Esophagus muscularis mucosa (tissue), 3 donors: Measurements from ENCODE around the gene BCS1L.

Experiments used
- POLR2A ChIP-seq: fragments of 450-650 bp; IDR thresholded peaks from one replicate; pipeline ENCODE4 v1.6.1; 2017; ENCODE audit warnings: antibody characterized with exemption, moderate library complexity, mild to moderate bottlenecking, low read depth
- POLR2AphosphoS5 ChIP-seq, 2 donors: sonication (generic); formaldehyde crosslinking; IDR thresholded peaks; one replicate each; pipeline ENCODE4 v1.6.1; 2017; ENCODE audit warnings: antibody characterized with exemption in 2 of 2
- TF ChIP-seq, protein P1 (sequence below), 3 experiments: fragments of 200-600 bp in 2 of 3; fragments of 450-650 bp in 1 of 3; sonication (generic) in 2 of 3; IDR thresholded peaks; one replicate each; pipeline ENCODE4 v1.5.1; 2017 to 2019; ENCODE audit warnings: antibody characterized with exemption in 3 of 3, mild to moderate bottlenecking in 2 of 3, moderate library complexity in 1 of 3

DNA sequence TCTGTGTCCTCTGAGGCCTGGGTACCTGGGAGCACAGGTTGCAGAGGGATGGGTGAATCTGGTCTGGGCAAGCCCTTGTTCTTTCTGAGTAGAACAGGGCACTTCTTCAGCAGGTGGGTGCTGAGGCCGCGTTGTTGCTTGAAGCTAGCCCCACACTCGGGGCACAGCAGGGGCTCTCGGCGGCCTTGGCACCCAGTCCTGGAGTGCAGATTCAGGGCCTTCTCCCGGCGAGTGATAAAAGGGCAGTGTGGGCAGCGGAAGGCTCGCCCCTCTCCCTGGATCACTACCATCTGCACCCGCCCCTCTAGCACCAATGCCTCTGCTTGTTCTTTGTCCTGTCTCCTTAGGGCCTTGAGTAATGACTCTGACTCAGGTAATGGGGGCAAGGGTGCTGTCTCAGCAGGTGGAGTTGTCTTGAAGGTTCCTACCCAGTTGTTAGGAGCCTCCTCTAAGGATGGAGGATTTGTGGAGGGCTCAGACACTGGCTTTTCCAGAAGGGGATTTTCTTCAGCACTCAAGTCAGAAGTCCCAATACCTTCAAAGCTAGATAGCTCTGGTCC lies 15.7 kb upstream of the BCS1L start:
- TF ChIP-seq POLR2AphosphoS5 (IDR thresholded peaks at IDR 0.05) (no peak), POLR2A (no peak)
- TF ChIP-seq, protein P1, sequence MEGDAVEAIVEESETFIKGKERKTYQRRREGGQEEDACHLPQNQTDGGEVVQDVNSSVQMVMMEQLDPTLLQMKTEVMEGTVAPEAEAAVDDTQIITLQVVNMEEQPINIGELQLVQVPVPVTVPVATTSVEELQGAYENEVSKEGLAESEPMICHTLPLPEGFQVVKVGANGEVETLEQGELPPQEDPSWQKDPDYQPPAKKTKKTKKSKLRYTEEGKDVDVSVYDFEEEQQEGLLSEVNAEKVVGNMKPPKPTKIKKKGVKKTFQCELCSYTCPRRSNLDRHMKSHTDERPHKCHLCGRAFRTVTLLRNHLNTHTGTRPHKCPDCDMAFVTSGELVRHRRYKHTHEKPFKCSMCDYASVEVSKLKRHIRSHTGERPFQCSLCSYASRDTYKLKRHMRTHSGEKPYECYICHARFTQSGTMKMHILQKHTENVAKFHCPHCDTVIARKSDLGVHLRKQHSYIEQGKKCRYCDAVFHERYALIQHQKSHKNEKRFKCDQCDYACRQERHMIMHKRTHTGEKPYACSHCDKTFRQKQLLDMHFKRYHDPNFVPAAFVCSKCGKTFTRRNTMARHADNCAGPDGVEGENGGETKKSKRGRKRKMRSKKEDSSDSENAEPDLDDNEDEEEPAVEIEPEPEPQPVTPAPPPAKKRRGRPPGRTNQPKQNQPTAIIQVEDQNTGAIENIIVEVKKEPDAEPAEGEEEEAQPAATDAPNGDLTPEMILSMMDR (IDR thresholded peaks at IDR 0.05) = no peak
